A549 (cell line): Measurements from ENCODE around the gene HLA-DOA. TPM values are rescaled to one million over a fixed set of nuclear protein-coding genes. Genes with fewer than 3 reads are reported as not detected.

Experiments
- ATAC-seq, 2 experiments: fragments of 200-7000 bp in 1 of 2; fragments of >200 bp in 1 of 2; cut with Nextera tagmentation in 1 of 2; cut with Tn5 transposase in 1 of 2; 3 replicates each; pipeline versions ENCODE4 v1.8.0 to v1.9.1; 2018 to 2020; ENCODE audit warnings: mild to moderate bottlenecking in 1 of 2, moderate library complexity in 1 of 2
- CTCF ChIA-PET: fragments of 300-600 bp; sonication (Branson Sonifier 250); formaldehyde crosslinking; extraction: SDS; loops from one replicate; lab custom pipeline; 2021; ENCODE audit warnings: antibody characterized with exemption, inconsistent platforms; lab: Yijun Ruan, JAX
- POLR2A ChIA-PET: fragments of 350-600 bp; formaldehyde crosslinking; extraction: SDS; loops from one replicate; lab custom pipeline; 2021; ENCODE audit warnings: antibody characterized with exemption, inconsistent platforms; lab: Yijun Ruan, JAX
- DNase-seq, 2 experiments: peaks; one replicate each; pipeline versions ENCODE4 v3.0.0 to v3.0.0-alpha.2; 2011 to 2016; ENCODE audit warnings: low read depth in 1 of 2, low spot score in 1 of 2
- FAIRE-seq: peaks from 2 replicates; lab custom pipeline; 2011; peaks lifted over from hg19 to GRCh38; lab: Jason Lieb, UNC
- H3K27ac ChIP-seq, 2 experiments: fragments of >200 bp; sonication (Bioruptor Twin); formaldehyde crosslinking; 3 replicates each; pipeline ENCODE4 v1.5.1; 2016 to 2017
- H3K4me1 ChIP-seq: fragments of >200 bp; sonication (Bioruptor Twin); formaldehyde crosslinking; 3 replicates; pipeline ENCODE4 v1.6.1; 2016
- H3K4me2 ChIP-seq: fragments of >200 bp; sonication (Bioruptor Twin); formaldehyde crosslinking; 3 replicates; pipeline ENCODE4 v1.6.1; 2016
- H3K4me3 ChIP-seq: fragments of >200 bp; sonication (Bioruptor Twin); formaldehyde crosslinking; 3 replicates; pipeline ENCODE4 v1.5.1; 2016
- H3K9me3 ChIP-seq: fragments of >200 bp; sonication (Bioruptor Twin); formaldehyde crosslinking; 3 replicates; pipeline ENCODE4 v1.6.1; 2016
- CBX8 ChIP-seq: fragments of 200-600 bp; sonication (generic); IDR thresholded peaks from 2 replicates; pipeline ENCODE4 v1.6.1; 2016
- CHD2 ChIP-seq: fragments of 150-350 bp; IDR thresholded peaks from 2 replicates; pipeline ENCODE4 v1.6.1; 2014; ENCODE audit warnings: low read length; ENCODE audit not compliant: partially characterized antibody
- EHF ChIP-seq: fragments of 250-450 bp; sonication (Bioruptor Pico); IDR thresholded peaks from 2 replicates; pipeline ENCODE4 v1.5.0; 2020; ENCODE audit warnings: mild to moderate bottlenecking
- EHMT2 ChIP-seq: fragments of 200-600 bp; sonication (generic); IDR thresholded peaks from 2 replicates; pipeline ENCODE4 v1.6.1; 2016; ENCODE audit warnings: antibody characterized with exemption, low read depth, mild to moderate bottlenecking, moderate library complexity
- EP300 ChIP-seq, 2 experiments: fragments of >200 bp; sonication (Bioruptor Twin); formaldehyde crosslinking; IDR thresholded peaks; 2 replicates in 1 of 2; 3 replicates in 1 of 2; pipeline ENCODE4 v1.6.1; 2016 to 2017
- FOSB ChIP-seq: fragments of 250-450 bp; sonication (Bioruptor Pico); IDR thresholded peaks from 2 replicates; pipeline ENCODE4 v1.5.0; 2020; ENCODE audit warnings: mild to moderate bottlenecking, moderate library complexity
- FOSL2 ChIP-seq, 2 experiments: fragments of 450-650 bp in 1 of 2; fragments of >200 bp in 1 of 2; sonication (Bioruptor Twin) in 1 of 2; formaldehyde crosslinking; IDR thresholded peaks; 2 replicates each; pipeline versions ENCODE4 v1.5.0 to v1.6.1; 2016 to 2020; ENCODE audit warnings: mild to moderate bottlenecking in 1 of 2, moderate library complexity in 1 of 2
- HDAC2 ChIP-seq: fragments of 200-600 bp; sonication (generic); IDR thresholded peaks from 2 replicates; pipeline ENCODE4 v1.6.1; 2016
- HEYL ChIP-seq: fragments of 250-450 bp; sonication (Bioruptor Pico); IDR thresholded peaks from 2 replicates; pipeline ENCODE4 v1.8.0; 2021; ENCODE audit warnings: mild to moderate bottlenecking, moderate library complexity
- HOXB13 ChIP-seq: fragments of 250-450 bp; sonication (Bioruptor Pico); IDR thresholded peaks from 2 replicates; pipeline ENCODE4 v1.5.0; 2020; ENCODE audit warnings: low read depth, mild to moderate bottlenecking, moderate library complexity
- HOXB5 ChIP-seq: fragments of 250-450 bp; sonication (Bioruptor Pico); IDR thresholded peaks from 2 replicates; pipeline ENCODE4 v1.5.0; 2020; ENCODE audit warnings: mild to moderate bottlenecking, moderate library complexity
- KDM5A ChIP-seq: fragments of 200-600 bp; sonication (generic); IDR thresholded peaks from 2 replicates; pipeline ENCODE4 v1.6.1; 2016; ENCODE audit warnings: antibody characterized with exemption, mild to moderate bottlenecking
- MAZ ChIP-seq: fragments of 150-350 bp; IDR thresholded peaks from 2 replicates; pipeline ENCODE4 v1.6.1; 2014; ENCODE audit warnings: antibody characterized with exemption, low read depth, low read length, borderline replicate concordance
- NFE2L2 ChIP-seq: fragments of 150-350 bp; conservative IDR thresholded peaks from 2 replicates; pipeline ENCODE4 v1.6.1; 2014; ENCODE audit warnings: low read length
- POLR2A ChIP-seq: IDR thresholded peaks from 2 replicates; pipeline ENCODE4 v1.6.1; 2012; ENCODE audit warnings: mild to moderate bottlenecking, low read length
- RARB ChIP-seq: fragments of 250-450 bp; sonication (Bioruptor Pico); IDR thresholded peaks from 2 replicates; pipeline ENCODE4 v1.8.0; 2021; ENCODE audit warnings: mild to moderate bottlenecking, moderate library complexity
- RCOR1 ChIP-seq: fragments of 150-350 bp; IDR thresholded peaks from 2 replicates; pipeline ENCODE4 v1.6.1; 2014; ENCODE audit warnings: antibody characterized with exemption, low read length, low read depth
- RFX5 ChIP-seq: fragments of 450-650 bp; IDR thresholded peaks from 2 replicates; pipeline ENCODE4 v1.7.1; 2014; ENCODE audit warnings: antibody characterized with exemption, mild to moderate bottlenecking, moderate library complexity
- RNF2 ChIP-seq: fragments of 200-600 bp; sonication (generic); IDR thresholded peaks from 2 replicates; pipeline ENCODE4 v1.6.1; 2016; ENCODE audit warnings: low read depth, mild to moderate bottlenecking, antibody characterized with exemption, moderate library complexity, borderline replicate concordance
- SMC3 ChIP-seq: fragments of >200 bp; sonication (Bioruptor Twin); formaldehyde crosslinking; IDR thresholded peaks from 3 replicates; pipeline ENCODE4 v1.6.1; 2018; ENCODE audit warnings: inconsistent platforms
- TFCP2L1 ChIP-seq: fragments of 250-450 bp; sonication (Bioruptor Pico); IDR thresholded peaks from 2 replicates; pipeline ENCODE4 v1.5.0; 2021; ENCODE audit warnings: mild to moderate bottlenecking
- ZC3H11A ChIP-seq: fragments of 450-650 bp; IDR thresholded peaks from 2 replicates; pipeline ENCODE4 v1.6.1; 2014; ENCODE audit warnings: antibody characterized with exemption, mild to moderate bottlenecking
- ZFP36 ChIP-seq: fragments of 450-650 bp; IDR thresholded peaks from 2 replicates; pipeline ENCODE4 v1.6.1; 2014; ENCODE audit warnings: borderline replicate concordance; ENCODE audit not compliant: partially characterized antibody
- ZNF302 ChIP-seq: fragments of 250-450 bp; sonication (Bioruptor Pico); IDR thresholded peaks from 2 replicates; pipeline ENCODE4 v1.9.0; 2021; ENCODE audit warnings: inconsistent platforms, mild to moderate bottlenecking, moderate library complexity
- ZSCAN20 ChIP-seq: fragments of 250-450 bp; sonication (Bioruptor Pico); IDR thresholded peaks from 2 replicates; pipeline ENCODE4 v1.8.0; 2022; ENCODE audit warnings: mild to moderate bottlenecking, moderate library complexity
- WGBS: methylation state at CpG from one replicate; pipeline ENCODE4 v1.1.6; 2017; ENCODE audit errors: missing lambda C conversion rate; 5-methylcytosine and 5-hydroxymethylcytosine counted together
- polyA plus RNA-seq, 4 experiments: library from polyadenylated mRNA; depleted of rRNA in 3 of 4; stranded (reverse); fragments of >200 nt; fragmentation: RNase III in 1 of 4; extraction: RNeasy Plus Mini Kit Qiagen cat#74134 plus additional on column Dnase treatment in 1 of 4; gene quantifications; 2 replicates in 3 of 4; 3 replicates in 1 of 4; pipeline ENCODE4 v1.2.3, GENCODE V29; 2011 to 2017
- TF ChIP-seq, protein P1 (sequence below): fragments of 250-450 bp; sonication (Bioruptor Pico); IDR thresholded peaks from 2 replicates; pipeline ENCODE4 v1.5.0; 2020; ENCODE audit warnings: low read depth, mild to moderate bottlenecking, moderate library complexity
- TF ChIP-seq, protein P2 (sequence below): fragments of 250-450 bp; sonication (Bioruptor Pico); IDR thresholded peaks from 2 replicates; pipeline ENCODE4 v1.5.0; 2021; ENCODE audit warnings: mild to moderate bottlenecking, moderate library complexity, borderline replicate concordance
- TF ChIP-seq, protein P3 (sequence below): fragments of 200-600 bp; sonication (generic); IDR thresholded peaks from 2 replicates; pipeline ENCODE4 v1.6.1; 2016; ENCODE audit warnings: antibody characterized with exemption, mild to moderate bottlenecking, moderate library complexity
- TF ChIP-seq, protein P4 (sequence below): fragments of 450-650 bp; IDR thresholded peaks from 2 replicates; pipeline ENCODE4 v1.6.1; 2014; ENCODE audit warnings: antibody characterized with exemption

The HLA-DOA gene
- polyA plus RNA-seq, 2 of the 4 experiments (the other 2 are of a cell fraction) = 0.03 to 0.27 TPM

DNA sequence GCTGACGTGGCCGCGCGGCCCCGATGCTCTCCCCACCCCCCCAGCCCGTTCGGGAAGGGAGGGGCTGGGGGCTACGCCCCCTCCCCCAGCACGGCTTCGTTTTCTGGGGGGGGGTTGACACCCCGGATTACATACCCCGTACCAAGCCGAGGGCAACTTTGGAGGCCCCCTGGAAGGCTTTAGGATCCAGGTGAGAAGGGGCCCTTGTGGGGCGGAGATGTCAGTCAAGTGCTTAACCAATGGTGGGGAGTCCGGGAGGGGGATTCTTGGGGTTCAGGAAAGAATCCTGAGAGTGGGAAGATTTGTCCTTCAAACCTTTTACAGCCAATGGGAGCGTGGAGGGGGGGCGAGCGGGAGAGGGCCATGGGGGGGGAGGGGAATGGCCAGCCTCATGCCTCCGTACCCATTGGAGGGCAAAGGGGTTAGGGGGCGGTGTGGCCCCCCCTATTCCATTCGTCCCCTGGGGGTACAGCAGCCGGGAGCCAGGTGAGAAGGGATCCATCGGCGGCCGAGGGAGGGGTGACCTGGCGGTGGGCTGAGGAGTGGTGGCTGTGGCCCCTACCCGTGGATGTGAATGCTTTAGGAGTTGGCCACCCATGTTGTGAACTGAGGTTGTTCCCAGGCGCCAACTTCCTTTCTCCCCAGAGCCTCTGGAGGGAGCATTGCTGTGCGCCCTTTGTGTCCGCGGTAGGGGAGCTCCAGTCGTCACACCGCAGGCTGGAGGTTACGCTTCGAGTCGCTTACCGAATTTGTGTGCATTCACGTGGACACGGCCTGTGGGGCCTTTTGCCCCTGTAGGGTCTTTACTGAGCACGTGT is 40.3 kb downstream of the HLA-DOA start (continued):
- TF ChIP-seq CHD2 (no peak), RARB (CRISPR knock-in tag) (no peak), TFCP2L1 (CRISPR knock-in tag) (no peak), EHF (CRISPR knock-in tag) (peak; percentile 81; the same call in 1 of the 2 replicates), HOXB5 (peak; percentile 84), RFX5 (no peak), SMC3 (no peak), RCOR1 (no peak), FOSB (CRISPR knock-in tag) (no peak; the same call in 1 of the 2 replicates), ZFP36 (no peak), ZC3H11A (no peak)
- TF ChIP-seq, protein P1, sequence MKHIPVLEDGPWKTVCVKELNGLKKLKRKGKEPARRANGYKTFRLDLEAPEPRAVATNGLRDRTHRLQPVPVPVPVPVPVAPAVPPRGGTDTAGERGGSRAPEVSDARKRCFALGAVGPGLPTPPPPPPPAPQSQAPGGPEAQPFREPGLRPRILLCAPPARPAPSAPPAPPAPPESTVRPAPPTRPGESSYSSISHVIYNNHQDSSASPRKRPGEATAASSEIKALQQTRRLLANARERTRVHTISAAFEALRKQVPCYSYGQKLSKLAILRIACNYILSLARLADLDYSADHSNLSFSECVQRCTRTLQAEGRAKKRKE (CRISPR knock-in tag) = no peak
- TF ChIP-seq, protein P2, sequence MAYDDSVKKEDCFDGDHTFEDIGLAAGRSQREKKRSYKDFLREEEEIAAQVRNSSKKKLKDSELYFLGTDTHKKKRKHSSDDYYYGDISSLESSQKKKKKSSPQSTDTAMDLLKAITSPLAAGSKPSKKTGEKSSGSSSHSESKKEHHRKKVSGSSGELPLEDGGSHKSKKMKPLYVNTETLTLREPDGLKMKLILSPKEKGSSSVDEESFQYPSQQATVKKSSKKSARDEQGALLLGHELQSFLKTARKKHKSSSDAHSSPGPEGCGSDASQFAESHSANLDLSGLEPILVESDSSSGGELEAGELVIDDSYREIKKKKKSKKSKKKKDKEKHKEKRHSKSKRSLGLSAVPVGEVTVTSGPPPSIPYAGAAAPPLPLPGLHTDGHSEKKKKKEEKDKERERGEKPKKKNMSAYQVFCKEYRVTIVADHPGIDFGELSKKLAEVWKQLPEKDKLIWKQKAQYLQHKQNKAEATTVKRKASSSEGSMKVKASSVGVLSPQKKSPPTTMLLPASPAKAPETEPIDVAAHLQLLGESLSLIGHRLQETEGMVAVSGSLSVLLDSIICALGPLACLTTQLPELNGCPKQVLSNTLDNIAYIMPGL = peak; percentile 67
- TF ChIP-seq, protein P3, sequence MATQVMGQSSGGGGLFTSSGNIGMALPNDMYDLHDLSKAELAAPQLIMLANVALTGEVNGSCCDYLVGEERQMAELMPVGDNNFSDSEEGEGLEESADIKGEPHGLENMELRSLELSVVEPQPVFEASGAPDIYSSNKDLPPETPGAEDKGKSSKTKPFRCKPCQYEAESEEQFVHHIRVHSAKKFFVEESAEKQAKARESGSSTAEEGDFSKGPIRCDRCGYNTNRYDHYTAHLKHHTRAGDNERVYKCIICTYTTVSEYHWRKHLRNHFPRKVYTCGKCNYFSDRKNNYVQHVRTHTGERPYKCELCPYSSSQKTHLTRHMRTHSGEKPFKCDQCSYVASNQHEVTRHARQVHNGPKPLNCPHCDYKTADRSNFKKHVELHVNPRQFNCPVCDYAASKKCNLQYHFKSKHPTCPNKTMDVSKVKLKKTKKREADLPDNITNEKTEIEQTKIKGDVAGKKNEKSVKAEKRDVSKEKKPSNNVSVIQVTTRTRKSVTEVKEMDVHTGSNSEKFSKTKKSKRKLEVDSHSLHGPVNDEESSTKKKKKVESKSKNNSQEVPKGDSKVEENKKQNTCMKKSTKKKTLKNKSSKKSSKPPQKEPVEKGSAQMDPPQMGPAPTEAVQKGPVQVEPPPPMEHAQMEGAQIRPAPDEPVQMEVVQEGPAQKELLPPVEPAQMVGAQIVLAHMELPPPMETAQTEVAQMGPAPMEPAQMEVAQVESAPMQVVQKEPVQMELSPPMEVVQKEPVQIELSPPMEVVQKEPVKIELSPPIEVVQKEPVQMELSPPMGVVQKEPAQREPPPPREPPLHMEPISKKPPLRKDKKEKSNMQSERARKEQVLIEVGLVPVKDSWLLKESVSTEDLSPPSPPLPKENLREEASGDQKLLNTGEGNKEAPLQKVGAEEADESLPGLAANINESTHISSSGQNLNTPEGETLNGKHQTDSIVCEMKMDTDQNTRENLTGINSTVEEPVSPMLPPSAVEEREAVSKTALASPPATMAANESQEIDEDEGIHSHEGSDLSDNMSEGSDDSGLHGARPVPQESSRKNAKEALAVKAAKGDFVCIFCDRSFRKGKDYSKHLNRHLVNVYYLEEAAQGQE = no peak

DNA sequence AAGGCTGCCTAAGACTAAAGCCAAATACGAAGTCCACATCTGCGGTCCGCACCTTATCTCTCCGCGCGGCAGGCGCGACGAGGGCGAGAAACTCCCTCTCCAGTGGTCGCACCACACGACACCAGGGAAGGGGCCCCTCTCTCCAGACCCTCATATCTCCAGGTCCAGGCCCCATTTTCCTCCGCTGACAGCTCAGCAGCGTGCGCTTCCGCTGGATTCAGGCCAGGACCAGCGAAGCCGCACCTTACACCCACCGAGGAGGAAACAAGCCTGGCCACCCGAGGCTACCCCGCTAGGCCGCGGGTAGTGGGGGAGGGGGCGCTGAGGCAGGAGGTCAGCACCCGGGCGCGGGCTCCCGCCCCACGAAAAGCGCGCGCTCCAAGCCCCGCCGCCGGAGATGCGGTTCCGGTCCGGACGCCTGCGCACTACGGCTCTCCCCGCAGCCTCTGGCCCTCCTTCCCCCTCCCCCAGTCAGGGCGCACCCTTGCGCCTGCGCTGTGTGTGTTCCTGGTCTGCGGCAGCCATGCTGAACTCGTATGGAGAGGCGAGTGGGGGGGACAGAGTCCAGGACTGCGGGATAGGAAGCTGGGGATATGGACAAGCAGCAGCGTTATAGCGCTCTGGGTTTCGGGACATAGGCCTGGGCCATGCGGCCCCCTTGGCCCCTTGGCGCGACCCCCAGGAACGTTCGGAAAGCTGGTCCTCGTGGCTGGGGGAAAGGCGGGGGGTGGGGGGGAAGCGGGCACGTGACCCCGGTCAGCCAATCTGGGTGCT is 41.1 kb downstream of the HLA-DOA start, which contains the start of gene BRD2:
BRD2 (plus strand) TSS at position 502 of the 774 bp plus-strand sequence. CDS start 4,305 bp downstream, outside the sequence.
- Histone ChIP-seq H3K9me3 (no peaks in the 10 kb centered on the region), H3K4me2 (peak within 1 kb of the TSS; percentile 95), H3K4me3 (peak within 1 kb of the TSS; percentile 71), H3K4me1 (peaks cover 17% of the 10 kb centered on the region), H3K27ac (peak within 1 kb of the TSS; percentile 99 to 100)
- ChIA-PET CTCF (interaction anchor here (0.6 to 4.3 kb wide), 18 partner anchors 11 to 143 kb away, joined by 3 to 63 read pairs (median 6); partner anchors contain the start of genes HLA-DMA and TAP2), POLR2A (interaction anchor here (0.6 to 5.0 kb wide), 9 partner anchors 14 to 304 kb away, joined by 3 to 127 read pairs (median 4); partner anchors contain the start of genes RING1, RPS18, TAP2 and VPS52)
- FAIRE-seq = no peak
- DNase-seq = peak; percentile 69 to 96
- WGBS = under 1% methylated on average over 18 of the region's 62 CpGs
- peak; percentile 26 to 44; a peak in 5 of 6 replicates for ATAC-seq
- TF ChIP-seq POLR2A (peak; percentile 14; the same call in 1 of the 2 replicates), KDM5A (no peak), FOSB (CRISPR knock-in tag) (no peak), NFE2L2 (no peak), ZNF302 (CRISPR knock-in tag) (no peak), HDAC2 (no peak), EP300 (IDR thresholded peaks at IDR 0.05) (no peak), RNF2 (no peak), ZSCAN20 (CRISPR knock-in tag) (no peak), MAZ (no peak; the same call in 1 of the 2 replicates), ZFP36 (no peak), FOSL2 (IDR thresholded peaks at IDR 0.05) (no peak), FOSL2 (CRISPR knock-in tag; IDR thresholded peaks at IDR 0.05) (no peak), CBX8 (no peak), EHF (CRISPR knock-in tag) (no peak), HEYL (CRISPR knock-in tag) (no peak), EHMT2 (no peak), RARB (CRISPR knock-in tag) (0 out of 2 replicates have a peak, but pooled peaks have one; percentile 28), HOXB13 (CRISPR knock-in tag) (no peak), SMC3 (no peak)
- TF ChIP-seq, protein P4, sequence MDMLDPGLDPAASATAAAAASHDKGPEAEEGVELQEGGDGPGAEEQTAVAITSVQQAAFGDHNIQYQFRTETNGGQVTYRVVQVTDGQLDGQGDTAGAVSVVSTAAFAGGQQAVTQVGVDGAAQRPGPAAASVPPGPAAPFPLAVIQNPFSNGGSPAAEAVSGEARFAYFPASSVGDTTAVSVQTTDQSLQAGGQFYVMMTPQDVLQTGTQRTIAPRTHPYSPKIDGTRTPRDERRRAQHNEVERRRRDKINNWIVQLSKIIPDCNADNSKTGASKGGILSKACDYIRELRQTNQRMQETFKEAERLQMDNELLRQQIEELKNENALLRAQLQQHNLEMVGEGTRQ = peak; percentile 82
